ENCODE results near the gene KSR1.

DNA sequence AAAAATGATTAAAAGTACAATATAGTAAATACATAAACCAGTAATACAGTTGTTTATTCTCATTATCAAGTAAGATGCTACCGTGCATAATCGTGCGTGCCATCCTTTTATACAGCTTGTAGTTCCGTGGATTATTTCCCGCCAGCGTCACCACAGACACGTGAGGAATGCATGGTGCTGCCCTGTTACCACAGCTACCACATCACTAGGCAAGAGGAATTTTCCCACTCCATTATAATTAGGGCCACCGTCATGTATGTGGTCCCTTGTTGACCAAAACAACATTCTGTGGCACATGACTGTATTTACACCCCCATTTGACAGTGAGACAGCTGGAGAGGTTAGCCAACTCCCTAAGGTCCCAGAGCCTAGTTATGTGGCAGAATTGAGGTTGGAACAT lies 144.2 kb downstream of the KSR1 start:
- TF ChIP-seq, protein P1, sequence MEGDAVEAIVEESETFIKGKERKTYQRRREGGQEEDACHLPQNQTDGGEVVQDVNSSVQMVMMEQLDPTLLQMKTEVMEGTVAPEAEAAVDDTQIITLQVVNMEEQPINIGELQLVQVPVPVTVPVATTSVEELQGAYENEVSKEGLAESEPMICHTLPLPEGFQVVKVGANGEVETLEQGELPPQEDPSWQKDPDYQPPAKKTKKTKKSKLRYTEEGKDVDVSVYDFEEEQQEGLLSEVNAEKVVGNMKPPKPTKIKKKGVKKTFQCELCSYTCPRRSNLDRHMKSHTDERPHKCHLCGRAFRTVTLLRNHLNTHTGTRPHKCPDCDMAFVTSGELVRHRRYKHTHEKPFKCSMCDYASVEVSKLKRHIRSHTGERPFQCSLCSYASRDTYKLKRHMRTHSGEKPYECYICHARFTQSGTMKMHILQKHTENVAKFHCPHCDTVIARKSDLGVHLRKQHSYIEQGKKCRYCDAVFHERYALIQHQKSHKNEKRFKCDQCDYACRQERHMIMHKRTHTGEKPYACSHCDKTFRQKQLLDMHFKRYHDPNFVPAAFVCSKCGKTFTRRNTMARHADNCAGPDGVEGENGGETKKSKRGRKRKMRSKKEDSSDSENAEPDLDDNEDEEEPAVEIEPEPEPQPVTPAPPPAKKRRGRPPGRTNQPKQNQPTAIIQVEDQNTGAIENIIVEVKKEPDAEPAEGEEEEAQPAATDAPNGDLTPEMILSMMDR (IDR thresholded peaks at IDR 0.05), result no peak
- TF ChIP-seq POLR2AphosphoS5 (IDR thresholded peaks at IDR 0.05; ENCODE audit: insufficient read depth in 1 of 2, low read depth in 1 of 2), result no peak

Measured in vagina (tissue), 2 donors.